Neural progenitor cell (in vitro differentiated cells): ENCODE measurements around the gene SSBP3. TPM values are rescaled to one million over a fixed set of nuclear protein-coding genes. Genes with fewer than 3 reads are reported as not detected.

Experiments
- DNase-seq: peaks from one replicate; pipeline ENCODE4 v3.0.0-alpha.2; 2016; ENCODE audit warnings: low spot score
- H2AFZ ChIP-seq: fragments of 200-600 bp; sonication (generic); replicated peaks from 2 replicates; pipeline ENCODE4 v1.6.1; 2016; ENCODE audit warnings: antibody characterized with exemption
- H3F3A ChIP-seq: fragments of 200-600 bp; sonication (generic); 2 replicates; pipeline ENCODE4 v1.6.1; 2016; ENCODE audit warnings: antibody characterized with exemption, low read depth
- H3K27ac ChIP-seq: fragments of 200-600 bp; sonication (generic); 2 replicates; pipeline ENCODE4 v1.5.1; 2016; ENCODE audit warnings: mild to moderate bottlenecking
- H3K27me3 ChIP-seq: fragments of 200-600 bp; sonication (generic); 2 replicates; pipeline ENCODE4 v1.6.1; 2016; ENCODE audit warnings: mild to moderate bottlenecking, moderate library complexity
- H3K36me3 ChIP-seq: fragments of 200-600 bp; sonication (generic); 2 replicates; pipeline ENCODE4 v1.5.1; 2016
- H3K4me1 ChIP-seq: fragments of 200-600 bp; sonication (generic); 2 replicates; pipeline ENCODE4 v1.6.1; 2016; ENCODE audit warnings: mixed run types
- H3K4me2 ChIP-seq: fragments of 200-600 bp; sonication (generic); 2 replicates; pipeline ENCODE4 v1.6.1; 2016
- H3K4me3 ChIP-seq: fragments of 200-600 bp; sonication (generic); 2 replicates; pipeline ENCODE4 v1.5.1; 2016
- H3K79me2 ChIP-seq: fragments of 200-600 bp; sonication (generic); 2 replicates; pipeline ENCODE4 v1.6.1; 2016; ENCODE audit warnings: low read depth
- H3K9ac ChIP-seq: fragments of 200-600 bp; sonication (generic); 2 replicates; pipeline ENCODE4 v1.6.1; 2016
- H3K9me3 ChIP-seq: fragments of 200-600 bp; sonication (generic); 2 replicates; pipeline ENCODE4 v1.5.1; 2016; ENCODE audit warnings: low read depth
- H4K20me1 ChIP-seq: fragments of 200-600 bp; sonication (generic); 2 replicates; pipeline ENCODE4 v1.6.1; 2016; ENCODE audit warnings: low read depth
- H3K27ac Mint-ChIP-seq: 3 replicates; pipeline ENCODE4 v1.8.0; 2021; ENCODE audit warnings: mixed read lengths
- H3K27me3 Mint-ChIP-seq: 2 replicates; pipeline ENCODE4 v1.8.0; 2022; ENCODE audit warnings: low read depth, mild to moderate bottlenecking, inconsistent platforms, moderate library complexity, mixed read lengths; ENCODE audit not compliant: insufficient read depth
- H3K36me3 Mint-ChIP-seq: 3 replicates; pipeline ENCODE4 v1.8.0; 2021; ENCODE audit warnings: mixed read lengths
- H3K4me1 Mint-ChIP-seq: 3 replicates; pipeline ENCODE4 v1.8.0; 2021; ENCODE audit warnings: mixed read lengths
- H3K4me3 Mint-ChIP-seq: 3 replicates; pipeline ENCODE4 v1.8.0; 2021; ENCODE audit warnings: mild to moderate bottlenecking, moderate library complexity, mixed read lengths
- H3K9me3 Mint-ChIP-seq: 3 replicates; pipeline ENCODE4 v1.8.0; 2020; ENCODE audit warnings: mixed read lengths
- CTCF ChIP-seq: fragments of 200-600 bp; sonication (generic); IDR thresholded peaks from 2 replicates; pipeline ENCODE4 v1.5.1; 2017; ENCODE audit warnings: antibody characterized with exemption, mild to moderate bottlenecking
- EZH2 ChIP-seq: fragments of 200-600 bp; sonication (generic); IDR thresholded peaks from 2 replicates; pipeline ENCODE4 v1.6.1; 2017; ENCODE audit warnings: antibody characterized with exemption, mild to moderate bottlenecking, moderate library complexity
- EZH2phosphoT487 ChIP-seq: fragments of 200-600 bp; sonication (generic); IDR thresholded peaks from 2 replicates; pipeline ENCODE4 v1.6.1; 2017; ENCODE audit warnings: antibody characterized with exemption
- total RNA-seq: library from RNA; depleted of rRNA; stranded (reverse); fragments of >200 nt; gene quantifications from 2 replicates; pipeline ENCODE4 v1.2.3, GENCODE V29; 2015; ENCODE audit warnings: low replicate concordance

SSBP3 gene
- total RNA-seq, 1 donor from 2014 or later: 53.0 TPM

DNA sequence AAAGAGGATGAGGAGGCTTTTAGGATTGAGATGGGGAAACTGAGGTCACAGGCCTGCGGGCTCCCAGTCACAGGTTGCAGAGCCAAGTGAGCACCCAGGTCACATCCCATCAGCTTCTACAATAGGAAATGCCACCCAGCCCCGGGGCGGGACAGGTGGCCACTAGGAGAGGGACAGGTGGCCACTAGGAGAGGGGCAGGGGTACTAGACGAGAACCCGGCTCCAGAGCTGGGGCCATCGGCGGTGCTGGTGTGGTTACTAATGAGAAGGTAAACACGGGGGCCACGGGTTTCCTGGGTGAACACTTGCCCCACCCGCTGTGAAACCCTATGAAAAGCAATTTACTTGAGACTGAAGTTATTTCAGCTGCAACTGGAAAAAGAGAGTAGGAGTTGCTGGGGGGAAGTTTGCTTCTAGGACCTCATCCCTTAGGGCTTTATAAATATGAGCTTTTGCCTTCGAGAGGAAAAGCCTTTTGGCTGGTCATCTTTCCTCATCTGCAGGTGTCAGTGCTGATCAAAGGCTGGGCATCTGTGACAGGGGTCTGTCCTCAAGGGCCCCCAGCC, 153.7 kb downstream of the SSBP3 start:
- TF ChIP-seq EZH2 (no peak), CTCF (no peak)
- Histone ChIP-seq H3K27ac (no peak overlapping the region), H3K4me2 (no peak overlapping the region), H3K9me3 (no peaks in the 10 kb centered on the region), H4K20me1 (peaks cover 68% of the 10 kb centered on the region), H3F3A (peaks cover 4% of the 10 kb centered on the region), H3K79me2 (peaks cover 7% of the 10 kb centered on the region), H3K4me3 (no peak overlapping the region), H2AFZ (no peak overlapping the region), H3K36me3 (no peaks in the 10 kb centered on the region), H3K27me3 (no peaks in the 10 kb centered on the region), H3K9ac (no peak overlapping the region), H3K4me1 (peaks cover 15% of the 10 kb centered on the region)
- no peak for DNase-seq
- peak overlapping the region; percentile 48 for H3K27ac Mint-ChIP-seq
- peaks cover 7% of the 10 kb centered on the region for H3K27me3 Mint-ChIP-seq
- no peak overlapping the region for H3K4me3 Mint-ChIP-seq
- H3K4me1 Mint-ChIP-seq: peaks cover 19% of the 10 kb centered on the region
- H3K9me3 Mint-ChIP-seq: no peaks in the 10 kb centered on the region
- peaks cover 9% of the 10 kb centered on the region for H3K36me3 Mint-ChIP-seq

- Mint-ChIP-seq H3K27me3 (peaks cover 5% of the 10 kb centered on the region), H3K36me3 (peaks cover 7% of the 10 kb centered on the region), H3K4me3 (no peak overlapping the region), H3K9me3 (no peaks in the 10 kb centered on the region), H3K4me1 (peaks cover 15% of the 10 kb centered on the region), H3K27ac (no peak overlapping the region)
- no peak overlapping the region for H2AFZ ChIP-seq
- peaks cover 68% of the 10 kb centered on the region for H4K20me1 ChIP-seq
- no peak overlapping the region for H3K4me3 ChIP-seq
- no peaks in the 10 kb centered on the region for H3K36me3 ChIP-seq
- peaks cover 13% of the 10 kb centered on the region for H3K4me1 ChIP-seq
- TF ChIP-seq CTCF (no peak), EZH2phosphoT487 (no peak), EZH2 (no peak)
- no peaks in the 10 kb centered on the region for H3K27me3 ChIP-seq
- no peak overlapping the region for H3K4me2 ChIP-seq
- DNase-seq: no peak
- H3K27ac ChIP-seq: no peak overlapping the region
- H3K9me3 ChIP-seq: no peaks in the 10 kb centered on the region
- no peak overlapping the region for H3K9ac ChIP-seq
- H3K79me2 ChIP-seq: no peaks in the 10 kb centered on the region
- peaks cover 11% of the 10 kb centered on the region for H3F3A ChIP-seq
Observed at GRCh38 chr1:54250670-54251069, 155.5 kb downstream of the SSBP3 start.

GRCh38 chr1:54249819-54250435, 156.3 kb downstream of the SSBP3 start:
- Mint-ChIP-seq H3K4me3 (no peak overlapping the region), H3K27ac (peak overlapping the region; percentile 29), H3K4me1 (peaks cover 17% of the 10 kb centered on the region), H3K27me3 (peaks cover 5% of the 10 kb centered on the region), H3K9me3 (no peaks in the 10 kb centered on the region), H3K36me3 (peaks cover 9% of the 10 kb centered on the region)
- TF ChIP-seq EZH2: no peak
- TF ChIP-seq CTCF: no peak
- no peak for TF ChIP-seq EZH2phosphoT487
- Histone ChIP-seq H3K27ac (no peak overlapping the region), H3K4me3 (no peak overlapping the region), H3K36me3 (no peaks in the 10 kb centered on the region), H2AFZ (no peak overlapping the region), H3K79me2 (no peaks in the 10 kb centered on the region), H3K4me2 (no peak overlapping the region), H3K4me1 (peaks cover 13% of the 10 kb centered on the region), H3K9ac (no peak overlapping the region), H3K27me3 (no peaks in the 10 kb centered on the region), H4K20me1 (peaks cover 72% of the 10 kb centered on the region), H3K9me3 (no peaks in the 10 kb centered on the region), H3F3A (peaks cover 11% of the 10 kb centered on the region)
- DNase-seq: no peak
